Purkinje cell (primary cell): ENCODE measurements around the gene SAMD14. TPM values are rescaled to one million over a fixed set of nuclear protein-coding genes. Genes with fewer than 3 reads are reported as not detected.

Source experiments
- polyA plus RNA-seq: library from polyadenylated mRNA; unstranded; fragments of >200 nt; fragmentation: Nextera tagmentation; gene quantifications from 2 replicates; pipeline ENCODE4 v1.2.1, GENCODE V29; 2014

The SAMD14 gene
- not detected in 2 replicates for polyA plus RNA-seq

DNA sequence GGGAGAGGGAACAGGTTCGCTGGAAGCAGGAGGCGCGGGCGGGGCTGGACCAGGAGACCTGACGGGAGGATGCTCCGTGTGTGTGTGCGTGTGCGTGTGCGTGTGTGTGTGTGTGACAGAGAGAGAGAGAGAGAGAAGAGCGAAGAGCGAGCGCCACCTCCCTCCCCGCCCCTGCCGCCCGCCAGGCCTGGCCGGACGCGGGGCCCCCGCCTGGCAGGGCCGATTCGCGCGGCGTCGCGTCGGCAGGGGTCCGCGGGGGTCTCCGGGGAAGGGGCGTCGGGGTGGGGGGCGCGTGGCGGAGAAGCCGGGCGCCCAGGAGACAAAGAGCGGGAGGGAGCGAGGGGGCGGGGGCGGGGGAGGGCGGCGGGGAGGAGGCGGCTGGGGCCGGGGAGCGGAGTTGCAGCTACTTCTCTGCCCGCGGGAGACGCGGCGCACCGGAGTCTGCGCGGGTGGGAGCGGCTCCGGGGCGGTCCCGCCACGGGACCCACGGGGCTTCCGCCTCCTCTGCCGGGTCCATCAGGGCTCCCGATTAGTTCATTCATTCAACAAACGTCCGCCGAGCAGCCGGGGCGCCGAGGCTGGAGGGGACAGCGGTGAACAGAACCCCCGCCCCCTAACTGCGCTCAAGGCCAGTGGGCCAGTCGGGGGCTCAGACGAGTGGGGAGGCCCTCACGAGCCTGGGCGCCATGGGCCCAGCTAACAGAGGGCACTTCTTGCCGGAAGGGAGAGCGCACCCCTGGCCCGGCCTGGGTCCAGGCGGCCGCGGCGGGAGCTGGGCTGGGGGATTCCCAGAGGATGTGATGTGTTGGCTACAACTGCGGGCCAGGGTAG lies at the start of gene SAMD14:
Gene SAMD14, minus strand, starts transcription at position 433 of the 831 bp plus-strand sequence. CDS start 5,201 bp downstream, outside the sequence.

GRCh38 chr17:50165867-50166517 lies 36.0 kb upstream of the SAMD14 start, which contains the start of gene SGCA:
SGCA (plus strand) TSS chr17:50166005; CDS start chr17:50166041, 36 bp downstream.

GRCh38 chr17:50150354-50151040 lies 20.5 kb upstream of the SAMD14 start, which contains the start of gene PPP1R9B:
PPP1R9B (minus strand) TSS chr17:50150677; CDS start chr17:50150513, 164 bp downstream.

DNA sequence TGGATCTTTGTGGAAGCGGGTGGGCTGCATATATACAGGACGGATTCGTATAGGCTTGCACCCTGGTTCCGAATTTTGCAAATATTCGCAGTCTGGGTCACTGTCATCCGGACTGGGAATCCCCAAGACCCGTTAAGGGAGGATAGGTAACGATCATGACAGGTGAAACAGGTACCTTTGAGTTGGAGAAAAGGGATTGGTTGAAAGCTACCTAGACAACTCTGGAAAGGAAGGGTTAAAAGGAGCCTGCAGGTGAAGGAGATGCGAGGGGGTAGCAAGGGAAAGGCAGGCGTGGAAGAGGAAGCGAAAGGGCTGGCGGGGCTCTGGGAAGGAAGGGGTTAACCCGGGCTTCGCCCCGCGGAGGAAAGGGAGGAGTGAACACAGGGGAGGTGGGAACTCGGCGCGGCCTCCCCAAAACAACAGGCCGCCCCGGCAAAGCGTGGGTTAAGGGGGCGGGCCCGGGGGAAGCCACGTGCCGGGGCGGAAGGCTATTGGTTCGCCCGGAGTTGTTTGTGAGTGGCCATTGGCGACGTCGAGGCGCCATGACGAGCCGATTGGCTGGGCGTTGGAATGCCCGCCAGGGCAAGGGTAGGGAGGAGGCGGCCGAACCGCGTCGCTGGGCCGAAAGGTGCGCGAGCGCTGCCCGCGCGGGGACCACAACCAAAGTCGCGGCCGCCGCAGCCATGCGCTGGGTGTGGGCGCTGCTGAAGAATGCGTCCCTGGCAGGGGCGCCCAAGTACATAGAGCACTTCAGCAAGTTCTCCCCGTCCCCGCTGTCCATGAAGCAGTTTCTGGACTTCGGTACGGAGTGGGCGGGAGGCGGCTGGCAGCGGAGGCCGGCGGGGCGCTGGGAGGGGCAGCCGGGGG lies 35.0 kb downstream of the SAMD14 start, which contains the start of gene PDK2:
Gene PDK2, plus strand, starts transcription at position 599 of the 867 bp plus-strand sequence. Its CDS starts 85 bp downstream, at position 684.

Other genes starting within 250 kb of the SAMD14 start
- not detected in 2 replicates for gene DLX4, start 161.0 kb downstream of the SAMD14 start, polyA plus RNA-seq
- gene DLX3, start 134.9 kb downstream of the SAMD14 start, polyA plus RNA-seq, result not detected in 2 replicates
- 11.4 and 18.8 TPM in 2 replicates for gene ITGA3, start 74.0 kb downstream of the SAMD14 start, polyA plus RNA-seq
- 9.7 and 16.4 TPM in 2 replicates for gene PDK2, start 34.8 kb downstream of the SAMD14 start, polyA plus RNA-seq
- 1.0 and 1.2 TPM in 2 replicates for gene PPP1R9B, start 20.5 kb upstream of the SAMD14 start, polyA plus RNA-seq
- gene SGCA, start 35.8 kb upstream of the SAMD14 start, polyA plus RNA-seq, result not detected in 2 replicates
- 0.15 TPM in 1 of 2 replicates, not detected in the other for gene COL1A1, start 71.5 kb upstream of the SAMD14 start, polyA plus RNA-seq
- not detected in 2 replicates for gene TMEM92, start 144.3 kb upstream of the SAMD14 start, polyA plus RNA-seq
- gene XYLT2, start 216.0 kb upstream of the SAMD14 start, polyA plus RNA-seq, result 23.1 and 38.2 TPM in 2 replicates
- 272 and 327 TPM in 2 replicates for gene MRPL27, start 243.0 kb upstream of the SAMD14 start, polyA plus RNA-seq
- gene EME1, start 243.1 kb upstream of the SAMD14 start, polyA plus RNA-seq, result 0.35 TPM in 1 of 2 replicates, not detected in the other